Measurements from ENCODE around the gene LRP4. TPM values are rescaled to one million over a fixed set of nuclear protein-coding genes. Genes with fewer than 3 reads are reported as not detected.
A peak's percentile ranks its signal among the peaks of the same experiment; 100 is the strongest.

Gene LRP4
- total RNA-seq, 2 experiments from 2014 or later = 0.05 TPM; not detected in 1

DNA sequence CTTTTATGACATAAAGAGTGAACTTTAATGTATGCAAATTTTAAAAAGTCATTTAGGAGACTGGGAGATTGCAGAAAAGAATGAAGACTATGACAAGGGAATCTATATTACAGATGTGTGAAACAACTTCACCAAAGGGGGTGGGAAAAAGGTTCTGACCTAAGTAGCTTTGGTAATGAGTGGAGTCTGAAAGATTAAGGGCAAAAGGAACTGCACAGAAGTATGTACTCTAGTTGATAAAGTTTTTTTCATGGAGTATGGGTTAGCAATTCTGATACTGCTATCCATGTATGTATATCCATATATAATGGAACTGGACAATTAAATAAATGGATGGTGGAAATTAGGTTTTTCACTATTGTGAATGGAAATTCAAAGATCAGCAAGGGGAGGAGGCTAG, 81.5 kb downstream of the LRP4 start:
- intact Hi-C loops (cut with micrococcal nuclease) = no loop called here
- H3K4me3 Mint-ChIP-seq = no peak overlapping the region
- POLR2A ChIA-PET = no interaction called here
- H3K36me3 Mint-ChIP-seq = peaks cover 3% of the 10 kb centered on the region
- H3K27me3 Mint-ChIP-seq = no peaks in the 10 kb centered on the region
- H3K4me1 Mint-ChIP-seq (ENCODE audit: low read depth) = peaks cover 28% of the 10 kb centered on the region
- no peak overlapping the region for H3K27ac Mint-ChIP-seq
- no peak for DNase-seq
- CTCF ChIA-PET = no interaction called here
- H3K9me3 Mint-ChIP-seq = no peaks in the 10 kb centered on the region

DNA sequence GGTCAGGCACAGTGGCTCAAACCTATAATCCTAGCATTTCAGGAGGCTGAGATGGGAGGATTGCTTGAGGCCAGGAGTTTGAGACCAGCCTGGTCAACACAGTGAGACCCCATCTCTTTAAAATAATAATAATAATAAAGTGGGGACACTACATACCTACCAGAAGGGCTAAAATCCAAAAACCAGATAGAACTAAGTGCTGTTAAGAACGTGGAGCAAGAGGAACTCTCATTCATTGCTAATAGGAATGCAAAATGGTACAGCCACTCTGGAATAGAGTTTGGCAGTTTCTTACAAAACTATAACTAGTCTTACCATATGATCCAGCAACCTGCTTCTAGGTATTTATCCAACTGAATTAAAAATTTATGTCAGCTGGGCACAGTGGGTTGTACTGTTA, 81.9 kb downstream of the LRP4 start:
- Mint-ChIP-seq H3K4me1 (ENCODE audit: low read depth) (peaks cover 28% of the 10 kb centered on the region), H3K27ac (no peak overlapping the region), H3K36me3 (peaks cover 3% of the 10 kb centered on the region), H3K27me3 (no peaks in the 10 kb centered on the region), H3K4me3 (no peak overlapping the region), H3K9me3 (no peaks in the 10 kb centered on the region)
- intact Hi-C loops (cut with micrococcal nuclease) = no loop called here
- ChIA-PET POLR2A (no interaction called here), CTCF (no interaction called here)
- no peak for DNase-seq

DNA sequence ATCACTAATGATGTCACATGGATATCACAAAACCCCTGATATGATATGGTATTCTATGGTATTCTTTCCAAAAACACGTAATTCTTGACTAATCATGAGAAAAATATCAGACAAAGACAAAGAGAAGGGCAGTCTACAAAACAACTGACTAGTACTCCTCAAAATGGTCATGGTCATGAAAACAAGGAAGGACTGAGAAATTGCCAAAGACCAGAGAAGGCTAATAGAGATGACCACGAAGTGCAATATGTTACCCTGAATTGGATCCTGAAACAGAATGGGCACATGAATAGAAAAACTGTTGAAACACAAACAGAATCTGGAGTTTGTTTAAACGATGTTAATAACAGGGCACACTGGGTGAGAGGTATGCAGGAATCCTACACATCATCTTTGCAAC, 82.5 kb downstream of the LRP4 start:
- Mint-ChIP-seq H3K4me3 (no peak overlapping the region), H3K27ac (no peak overlapping the region), H3K36me3 (peaks cover 3% of the 10 kb centered on the region), H3K27me3 (no peaks in the 10 kb centered on the region), H3K4me1 (ENCODE audit: low read depth) (peaks cover 30% of the 10 kb centered on the region), H3K9me3 (no peaks in the 10 kb centered on the region)
- intact Hi-C loops (cut with micrococcal nuclease) = no loop called here
- ChIA-PET POLR2A (no interaction called here), CTCF (no interaction called here)
- DNase-seq = no peak

DNA sequence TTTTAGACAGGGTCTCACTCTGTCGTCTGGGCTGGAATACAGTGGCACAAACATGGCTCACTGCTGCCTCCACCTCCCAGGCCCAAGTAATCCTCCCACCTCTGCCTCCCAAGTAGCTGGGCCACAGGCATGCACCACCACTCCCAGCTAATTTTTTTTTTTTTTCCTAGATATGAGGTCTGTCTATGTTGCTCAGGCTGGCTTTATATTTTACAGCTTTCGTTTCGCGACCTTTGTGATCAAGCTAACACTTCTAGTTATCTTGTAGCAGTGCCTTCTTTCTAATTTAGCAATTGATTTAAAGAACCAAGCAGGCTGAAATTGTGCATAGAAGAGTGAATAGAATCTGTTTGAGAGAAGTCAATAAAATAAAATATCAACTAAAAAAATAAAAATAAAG, 83.5 kb downstream of the LRP4 start:
- no peak for DNase-seq
- H3K36me3 Mint-ChIP-seq = no peaks in the 10 kb centered on the region
- H3K9me3 Mint-ChIP-seq = no peaks in the 10 kb centered on the region
- ChIA-PET POLR2A (interaction anchor here (0.7 kb wide), 1 partner anchor 8 kb away, joined by 4 read pairs; no protein-coding TSS in a partner anchor), CTCF (no interaction called here)
- intact Hi-C loops (cut with micrococcal nuclease) = loop anchor here (1.0 kb wide), 1 partner anchor 25 kb away; no protein-coding TSS in a partner anchor
- H3K27me3 Mint-ChIP-seq = no peaks in the 10 kb centered on the region
- no peak overlapping the region for H3K27ac Mint-ChIP-seq
- no peak overlapping the region for H3K4me3 Mint-ChIP-seq
- H3K4me1 Mint-ChIP-seq (ENCODE audit: low read depth) = peaks cover 26% of the 10 kb centered on the region

DNA sequence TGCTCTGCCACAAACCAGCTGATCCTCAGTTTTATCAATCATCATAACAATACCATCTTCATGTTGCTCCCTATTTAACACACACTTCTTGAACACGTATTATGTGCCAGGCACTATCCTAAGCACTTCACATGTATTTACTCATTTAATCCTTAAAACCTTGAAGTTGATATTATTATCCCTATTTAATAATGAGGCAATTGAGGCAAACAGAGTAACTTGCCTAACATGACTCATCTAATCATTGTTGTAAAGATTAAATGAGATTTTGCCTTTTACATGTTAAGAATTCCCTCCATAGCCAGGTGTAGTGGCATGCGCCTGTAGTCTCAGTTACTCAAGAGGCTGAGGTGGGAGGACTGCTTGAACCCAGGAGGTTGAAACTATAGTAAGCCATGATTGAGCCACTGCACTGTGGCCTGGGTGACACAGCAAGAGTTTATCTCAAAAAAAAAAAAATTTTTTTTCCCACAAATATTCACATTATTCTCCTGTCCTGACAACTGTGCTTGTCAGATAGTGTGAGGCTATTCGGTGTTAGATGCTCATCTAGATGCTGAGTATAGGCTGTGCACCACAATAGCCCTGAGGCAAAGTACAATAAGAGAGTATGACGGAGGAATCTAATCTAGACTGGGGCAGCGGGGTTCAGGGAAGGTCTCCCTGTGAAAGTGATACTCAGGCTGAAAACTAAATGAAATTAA, 85.7 kb downstream of the LRP4 start:
- peaks cover 17% of the 10 kb centered on the region for H3K4me1 Mint-ChIP-seq (ENCODE audit: low read depth)
- no peaks in the 10 kb centered on the region for H3K36me3 Mint-ChIP-seq
- H3K27ac Mint-ChIP-seq = no peak overlapping the region
- POLR2A ChIA-PET = no interaction called here
- DNase-seq = no peak
- intact Hi-C loops (cut with micrococcal nuclease) = no loop called here
- H3K4me3 Mint-ChIP-seq = no peak overlapping the region
- no peaks in the 10 kb centered on the region for H3K9me3 Mint-ChIP-seq
- CTCF ChIA-PET = no interaction called here
- no peaks in the 10 kb centered on the region for H3K27me3 Mint-ChIP-seq

DNA sequence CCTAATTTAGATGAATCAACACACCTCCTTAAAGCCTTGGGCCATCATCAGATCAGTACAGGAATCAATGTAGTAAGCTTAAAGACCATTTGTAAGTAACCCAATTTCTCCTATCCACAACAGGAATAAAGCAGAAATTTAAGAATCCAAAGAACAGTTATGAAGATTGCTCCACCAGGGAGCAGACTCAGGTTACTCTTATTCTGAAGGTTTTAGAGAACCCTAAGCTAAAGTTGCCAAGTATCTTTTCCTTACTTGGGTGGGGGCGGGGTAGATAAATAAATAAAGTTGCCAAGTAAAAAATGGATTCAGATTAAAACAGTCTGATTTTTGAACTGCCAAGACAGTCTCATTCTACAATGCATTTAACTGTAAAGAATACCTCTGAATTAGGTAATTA, 90.4 kb downstream of the LRP4 start:
- intact Hi-C loops (cut with micrococcal nuclease) = loop anchor here (2.0 kb wide), 1 partner anchor 19 kb away; the partner anchor contains the start of gene CKAP5
- Mint-ChIP-seq H3K27ac (no peak overlapping the region), H3K9me3 (no peaks in the 10 kb centered on the region), H3K4me3 (no peak overlapping the region), H3K4me1 (ENCODE audit: low read depth) (peaks cover 20% of the 10 kb centered on the region), H3K27me3 (no peaks in the 10 kb centered on the region), H3K36me3 (no peaks in the 10 kb centered on the region)
- POLR2A ChIA-PET = no interaction called here
- no peak for DNase-seq
- CTCF ChIA-PET = no interaction called here

DNA sequence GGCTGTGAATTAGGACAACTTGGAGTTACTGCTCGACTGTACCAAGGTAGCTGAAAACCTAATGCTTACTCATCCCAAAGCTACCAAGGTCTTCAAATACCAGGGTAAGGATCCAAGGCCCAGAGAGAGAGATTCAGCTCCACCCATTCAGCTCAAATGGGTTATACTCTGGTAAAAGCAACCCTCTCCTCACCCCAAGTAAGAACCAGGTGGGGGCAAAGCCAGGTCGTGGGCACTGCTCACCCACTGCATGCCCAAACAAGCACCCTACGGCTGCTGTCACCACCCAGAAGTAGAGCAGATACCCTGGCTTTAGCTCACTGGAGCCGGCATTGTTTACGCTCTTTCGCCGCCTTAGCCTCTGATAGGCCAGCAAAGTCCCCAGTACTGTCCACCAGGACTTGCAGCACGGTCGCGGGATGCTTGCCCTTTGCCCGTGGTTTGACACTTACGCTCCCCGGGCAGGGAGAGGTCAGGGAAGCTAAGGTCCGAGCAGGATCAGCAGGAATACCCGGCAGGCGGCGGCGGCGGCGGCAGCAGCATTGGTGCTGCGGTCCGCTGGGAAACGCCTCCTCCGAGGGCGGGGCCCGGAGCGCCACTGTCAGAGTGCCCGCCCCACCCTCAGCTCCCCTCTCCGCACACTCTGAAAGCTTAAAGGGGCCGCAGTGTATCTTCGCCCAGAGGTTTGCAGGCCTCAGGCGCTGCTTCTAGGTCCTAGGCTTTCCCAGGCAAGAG, 91.9 kb downstream of the LRP4 start:
- CTCF ChIA-PET = interaction anchor here (1.0 to 1.3 kb wide), 2 partner anchors 19 to 327 kb away, joined by 3 read pairs; no protein-coding TSS in a partner anchor
- POLR2A ChIA-PET = interaction anchor here (0.5 to 1.1 kb wide), 3 partner anchors 9 to 337 kb away, joined by 4 to 5 read pairs (median 4); no protein-coding TSS in a partner anchor
- H3K27ac Mint-ChIP-seq = no peak overlapping the region

DNA sequence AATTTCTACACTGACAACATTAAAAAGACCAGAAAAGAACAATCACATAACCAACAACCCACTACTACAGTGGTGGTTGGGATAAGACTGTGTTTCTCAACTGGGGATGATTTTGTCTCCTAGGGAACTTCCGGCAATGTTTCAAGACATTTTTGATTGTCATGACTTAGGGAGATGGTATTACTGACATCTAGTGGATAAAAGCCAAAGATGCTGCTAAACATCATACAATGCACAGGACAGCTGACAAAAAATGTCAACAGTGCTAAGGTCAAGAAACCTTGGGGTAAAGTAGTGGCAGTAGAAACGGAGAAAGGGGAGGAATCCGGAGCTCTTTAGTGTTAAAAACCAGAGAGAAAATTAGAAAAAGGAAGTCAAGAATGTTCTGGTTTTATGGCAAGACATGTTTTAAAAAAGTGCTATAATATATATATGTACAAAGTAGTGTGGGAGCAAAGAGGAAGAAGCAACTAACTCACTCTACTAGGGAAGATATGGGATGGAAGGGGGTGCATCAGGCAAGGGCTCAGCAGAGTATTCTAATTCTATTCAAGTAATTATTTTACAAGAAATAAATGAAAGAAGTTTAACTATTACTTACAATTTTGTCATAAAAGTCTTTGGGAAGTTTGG, 109.4 kb downstream of the LRP4 start:
- intact Hi-C loops (cut with micrococcal nuclease) = no loop called here
- ChIA-PET CTCF (interaction anchor here (1.0 to 1.2 kb wide), 2 partner anchors 10 to 90 kb away, joined by 3 read pairs; partner anchors contain the start of gene F2), POLR2A (no interaction called here)
- no peak for DNase-seq
- no peak overlapping the region for H3K4me3 Mint-ChIP-seq
- peaks cover 4% of the 10 kb centered on the region for H3K4me1 Mint-ChIP-seq (ENCODE audit: low read depth)
- peaks cover 30% of the 10 kb centered on the region for H3K36me3 Mint-ChIP-seq
- no peaks in the 10 kb centered on the region for H3K27me3 Mint-ChIP-seq
- no peak overlapping the region for H3K27ac Mint-ChIP-seq
- H3K9me3 Mint-ChIP-seq = no peaks in the 10 kb centered on the region

More for the DNA sequence above, 91.9 kb downstream of the LRP4 start:
- Mint-ChIP-seq H3K4me1 (ENCODE audit: low read depth) (peaks cover 20% of the 10 kb centered on the region), H3K27me3 (no peaks in the 10 kb centered on the region), H3K36me3 (no peaks in the 10 kb centered on the region), H3K9me3 (no peaks in the 10 kb centered on the region), H3K4me3 (peak overlapping the region; percentile 48)
- peak; percentile 69 for DNase-seq
- intact Hi-C loops (cut with micrococcal nuclease) = loop anchor here (2.0 kb wide), 1 partner anchor 20 kb away; the partner anchor contains the start of gene CKAP5

Other genes with a start within 250 kb of the LRP4 start
- gene ARHGAP1, start 217.9 kb downstream of the LRP4 start, total RNA-seq = 10 to 100 TPM; 45.8 to 46.2 TPM
- 10 to 100 TPM in 1 of 2 experiments, 1 to 10 TPM in 1; 9.4 to 10.7 TPM for gene ZNF408, start 217.5 kb downstream of the LRP4 start, total RNA-seq
- gene F2, start 199.3 kb downstream of the LRP4 start, total RNA-seq = under 1 TPM in 1 of 2 experiments, not detected in 1; 0.29 TPM
- 100 to 1,000 TPM; 174 TPM for gene CKAP5, start 72.3 kb downstream of the LRP4 start, total RNA-seq
- 10 to 100 TPM; 18.4 to 18.5 TPM for gene CSTPP1, start 18.2 kb upstream of the LRP4 start, total RNA-seq